CD8-positive, alpha-beta memory T cell (primary cell): ENCODE data around the gene SPACA4. TPM values are rescaled to one million over a fixed set of nuclear protein-coding genes. Genes with fewer than 3 reads are reported as not detected.

Experiments used
- CTCF ChIA-PET: fragments of 350-600 bp; sonication (Branson Sonifier 250); formaldehyde crosslinking; loops from one replicate; lab custom pipeline; 2021; ENCODE audit warnings: antibody characterized with exemption; lab: Charles Lee
- POLR2A ChIA-PET: fragments of 350-600 bp; sonication (Branson Sonifier 250); formaldehyde crosslinking; loops from one replicate; lab custom pipeline; 2021; ENCODE audit warnings: antibody characterized with exemption; lab: Charles Lee
- DNase-seq, 5 donors: peaks; one replicate each; pipeline versions ENCODE4 v3.0.0 to v3.0.0-alpha.2; 2020 to 2022; ENCODE audit warnings: mixed read lengths in 1 of 5
- H3K27ac ChIP-seq: one replicate; pipeline ENCODE4 v1.7.0; 2013; ENCODE audit warnings: low read depth, mild to moderate bottlenecking, low read length, moderate library complexity
- H3K27me3 ChIP-seq: 2 replicates; pipeline ENCODE4 v1.7.0; 2013; ENCODE audit warnings: low read length, mild to moderate bottlenecking; ENCODE audit not compliant: insufficient read depth, poor library complexity, severe bottlenecking
- H3K36me3 ChIP-seq: 2 replicates; pipeline ENCODE4 v1.7.0; 2013; ENCODE audit warnings: mild to moderate bottlenecking, low read length, moderate library complexity; ENCODE audit not compliant: insufficient read depth
- H3K4me1 ChIP-seq: 2 replicates; pipeline ENCODE4 v1.7.0; 2013; ENCODE audit warnings: mild to moderate bottlenecking, low read length, moderate library complexity; ENCODE audit not compliant: insufficient read depth
- H3K4me3 ChIP-seq: 2 replicates; pipeline ENCODE4 v1.7.0; 2013; ENCODE audit warnings: mild to moderate bottlenecking, low read length
- H3K9me3 ChIP-seq: 2 replicates; pipeline ENCODE4 v1.7.0; 2013; ENCODE audit warnings: mild to moderate bottlenecking, low read length
- H3K27ac Mint-ChIP-seq, 8 donors: one replicate each; pipeline ENCODE4 v1.8.0; 2020 to 2021; ENCODE audit warnings: mixed read lengths in 8 of 8, mild to moderate bottlenecking in 6 of 8, inconsistent platforms in 3 of 8, moderate library complexity in 3 of 8
- H3K27me3 Mint-ChIP-seq, 2 donors: one replicate each; pipeline ENCODE4 v1.8.0; 2020 to 2021; ENCODE audit warnings: mixed read lengths in 2 of 2, mild to moderate bottlenecking in 1 of 2, moderate library complexity in 1 of 2
- H3K36me3 Mint-ChIP-seq, 3 donors: one replicate each; pipeline ENCODE4 v1.8.0; 2020 to 2021; ENCODE audit warnings: mixed read lengths in 3 of 3, inconsistent platforms in 1 of 3, mild to moderate bottlenecking in 1 of 3
- H3K4me1 Mint-ChIP-seq, 3 donors: one replicate each; pipeline ENCODE4 v1.8.0; 2020 to 2021; ENCODE audit warnings: mixed read lengths in 3 of 3, inconsistent platforms in 1 of 3, mild to moderate bottlenecking in 1 of 3
- H3K4me3 Mint-ChIP-seq, 7 donors: one replicate each; pipeline ENCODE4 v1.8.0; 2020 to 2021; ENCODE audit warnings: mixed read lengths in 7 of 7, mild to moderate bottlenecking in 6 of 7, moderate library complexity in 4 of 7, inconsistent platforms in 2 of 7
- H3K9me3 Mint-ChIP-seq, 5 donors: one replicate each; pipeline ENCODE4 v1.8.0; 2020 to 2022; ENCODE audit warnings: mixed read lengths in 5 of 5, mild to moderate bottlenecking in 3 of 5, moderate library complexity in 2 of 5, inconsistent platforms in 1 of 5
- polyA plus RNA-seq: library from polyadenylated mRNA; unstranded; fragments of 300-500 nt; fragmentation: Illumina TruSeq; gene quantifications from one replicate; pipeline ENCODE4 v1.2.3, GENCODE V29; 2021
- total RNA-seq, 2 experiments: library from RNA; stranded (reverse); gene quantifications; one replicate each; pipeline ENCODE4 v1.2.3, GENCODE V29; 2021

SPACA4 gene
- total and polyA plus RNA-seq, 3 experiments from 2014 or later = not detected

- H3K4me3 Mint-ChIP-seq = peak overlapping the region; percentile 18 to 92 (median 80)
- H3K27me3 Mint-ChIP-seq = peaks cover 0 to 3% of the 10 kb centered on the region in 2 donors
- ChIA-PET POLR2A (interaction anchor here (0.5 to 2.7 kb wide), 9 partner anchors 8 to 453 kb away, joined by 3 to 14 read pairs (median 4); partner anchors contain the start of genes CA11, DBP and FAM83E), CTCF (interaction anchor here (1.0 to 1.9 kb wide), 2 partner anchors 10 to 118 kb away, joined by 3 to 9 read pairs; no protein-coding TSS in a partner anchor)
- Histone ChIP-seq H3K4me1 (peaks cover 20% of the 10 kb centered on the region), H3K9me3 (no peaks in the 10 kb centered on the region), H3K27me3 (no peaks in the 10 kb centered on the region), H3K36me3 (no peaks in the 10 kb centered on the region), H3K4me3 (peak overlapping the region; percentile 25), H3K27ac (peak overlapping the region; percentile 48)
- peaks cover 42 to 56% (median 54%) of the 10 kb centered on the region in 3 donors for H3K4me1 Mint-ChIP-seq
- H3K27ac Mint-ChIP-seq = peak overlapping the region; percentile 82 to 97 (median 94)
- DNase-seq = no peak
- peaks cover 0 to 2% (median 0%) of the 10 kb centered on the region in 5 donors for H3K9me3 Mint-ChIP-seq
- H3K36me3 Mint-ChIP-seq = peaks cover 0 to 39% (median 7%) of the 10 kb centered on the region in 3 donors
Observed at GRCh38 chr19:48623556-48624066, 17.1 kb downstream of the SPACA4 start.

GRCh38 chr19:48624067-48624594 lies 17.6 kb downstream of the SPACA4 start:
- Mint-ChIP-seq H3K36me3 (peaks cover 0 to 36% (median 7%) of the 10 kb centered on the region in 3 donors), H3K9me3 (peaks cover 0 to 2% (median 0%) of the 10 kb centered on the region in 5 donors), H3K4me1 (peaks cover 41 to 53% (median 49%) of the 10 kb centered on the region in 3 donors)

GRCh38 chr19:48624791-48625723 lies 18.5 kb downstream of the SPACA4 start:
- H3K27ac Mint-ChIP-seq = peak overlapping the region; percentile 70 to 97 (median 86)
- Histone ChIP-seq H3K4me3 (no peak overlapping the region), H3K36me3 (peaks cover 6% of the 10 kb centered on the region), H3K27me3 (no peaks in the 10 kb centered on the region), H3K9me3 (no peaks in the 10 kb centered on the region), H3K4me1 (peaks cover 13% of the 10 kb centered on the region), H3K27ac (peak overlapping the region; percentile 54)
- H3K36me3 Mint-ChIP-seq = peaks cover 0 to 33% (median 7%) of the 10 kb centered on the region in 3 donors
- no peak for DNase-seq
- H3K9me3 Mint-ChIP-seq = no peaks in the 10 kb centered on the region
- H3K4me3 Mint-ChIP-seq = peak overlapping the region in 6 of 7 donors; percentile 23 to 88 (median 58)
- ChIA-PET CTCF (no interaction called here), POLR2A (no interaction called here)
- peaks cover 34 to 44% (median 41%) of the 10 kb centered on the region in 3 donors for H3K4me1 Mint-ChIP-seq
- no peaks in the 10 kb centered on the region for H3K27me3 Mint-ChIP-seq

More at GRCh38 chr19:48624067-48624594, 17.6 kb downstream of the SPACA4 start:
- Histone ChIP-seq H3K9me3 (no peaks in the 10 kb centered on the region), H3K27me3 (no peaks in the 10 kb centered on the region), H3K4me1 (peaks cover 20% of the 10 kb centered on the region), H3K27ac (peak overlapping the region; percentile 54), H3K4me3 (peak overlapping the region; percentile 37), H3K36me3 (no peaks in the 10 kb centered on the region)
- peaks cover 0 to 2% of the 10 kb centered on the region in 2 donors for H3K27me3 Mint-ChIP-seq
- peak; percentile 88 to 94 (median 92) for DNase-seq
- H3K27ac Mint-ChIP-seq = peak overlapping the region; percentile 82 to 97 (median 94)
- peak overlapping the region; percentile 55 to 92 (median 80) for H3K4me3 Mint-ChIP-seq
- ChIA-PET POLR2A (interaction anchor here (0.5 to 2.7 kb wide), 8 partner anchors 8 to 257 kb away, joined by 3 to 14 read pairs (median 4); partner anchors contain the start of genes CA11, DBP and FAM83E), CTCF (interaction anchor here (1.0 to 1.9 kb wide), 2 partner anchors 10 to 119 kb away, joined by 3 to 9 read pairs; no protein-coding TSS in a partner anchor)

- H3K27me3 Mint-ChIP-seq = no peaks in the 10 kb centered on the region
- no peak for DNase-seq
- peaks cover 10% of the 10 kb centered on the region for H3K4me1 ChIP-seq
- H3K27ac Mint-ChIP-seq = no peak overlapping the region
- peaks cover 31 to 44% (median 38%) of the 10 kb centered on the region in 3 donors for H3K4me1 Mint-ChIP-seq
- peaks cover 0 to 40% (median 7%) of the 10 kb centered on the region in 3 donors for H3K36me3 Mint-ChIP-seq
- no peaks in the 10 kb centered on the region for H3K27me3 ChIP-seq
- no peaks in the 10 kb centered on the region for H3K9me3 Mint-ChIP-seq
- POLR2A ChIA-PET = interaction anchor here (0.6 kb wide), 1 partner anchor 14 kb away, joined by 3 read pairs; no protein-coding TSS in a partner anchor
- H3K4me3 Mint-ChIP-seq = no peak overlapping the region
- CTCF ChIA-PET = no interaction called here
- peaks cover 8% of the 10 kb centered on the region for H3K36me3 ChIP-seq
- H3K9me3 ChIP-seq = no peaks in the 10 kb centered on the region
- no peak overlapping the region for H3K27ac ChIP-seq
- no peak overlapping the region for H3K4me3 ChIP-seq
Observed at GRCh38 chr19:48625891-48626327, 19.4 kb downstream of the SPACA4 start.

- POLR2A ChIA-PET = interaction anchor here (1.4 kb wide), 1 partner anchor 9 kb away, joined by 7 read pairs; the partner anchor contains the start of gene RPL18
- no peaks in the 10 kb centered on the region for H3K27me3 Mint-ChIP-seq
Observed at GRCh38 chr19:48627201-48627864, 20.8 kb downstream of the SPACA4 start.

GRCh38 chr19:48627865-48628314 lies 21.3 kb downstream of the SPACA4 start:
- H3K36me3 ChIP-seq = peaks cover 24% of the 10 kb centered on the region
- peaks cover 27 to 51% (median 27%) of the 10 kb centered on the region in 3 donors for H3K4me1 Mint-ChIP-seq

More at GRCh38 chr19:48627201-48627864, 20.8 kb downstream of the SPACA4 start:
- peaks cover 25 to 48% (median 30%) of the 10 kb centered on the region in 3 donors for H3K4me1 Mint-ChIP-seq
- no peaks in the 10 kb centered on the region for H3K9me3 Mint-ChIP-seq
- Histone ChIP-seq H3K4me3 (no peak overlapping the region), H3K27ac (no peak overlapping the region), H3K36me3 (peaks cover 18% of the 10 kb centered on the region), H3K27me3 (no peaks in the 10 kb centered on the region), H3K4me1 (peaks cover 10% of the 10 kb centered on the region), H3K9me3 (no peaks in the 10 kb centered on the region)
- CTCF ChIA-PET = interaction anchor here (0.9 kb wide), 1 partner anchor 9 kb away, joined by 3 read pairs; the partner anchor contains the start of gene RPL18
- H3K36me3 Mint-ChIP-seq = peaks cover 0 to 46% (median 4%) of the 10 kb centered on the region in 3 donors
- peak in 1 of 5 donors; percentile 69 for DNase-seq
- peak overlapping the region in 4 of 7 donors; percentile 7 to 28 (median 26) for H3K4me3 Mint-ChIP-seq
- H3K27ac Mint-ChIP-seq = peak overlapping the region in 5 of 8 donors; percentile 52 to 82 (median 68)

More at GRCh38 chr19:48627865-48628314, 21.3 kb downstream of the SPACA4 start:
- no peaks in the 10 kb centered on the region for H3K9me3 ChIP-seq
- Mint-ChIP-seq H3K27me3 (no peaks in the 10 kb centered on the region), H3K9me3 (no peaks in the 10 kb centered on the region), H3K36me3 (peaks cover 0 to 50% (median 1%) of the 10 kb centered on the region in 3 donors), H3K4me3 (no peak overlapping the region), H3K27ac (peak overlapping the region in 2 of 8 donors; percentile 36 to 55)
- peaks cover 15% of the 10 kb centered on the region for H3K4me1 ChIP-seq
- ChIA-PET CTCF (interaction anchor here (0.9 kb wide), 1 partner anchor 9 kb away, joined by 3 read pairs; the partner anchor contains the start of gene RPL18), POLR2A (interaction anchor here (0.6 to 1.4 kb wide), 2 partner anchors 9 to 17 kb away, joined by 5 to 7 read pairs; partner anchors contain the start of gene RPL18)
- H3K27me3 ChIP-seq = no peaks in the 10 kb centered on the region
- H3K4me3 ChIP-seq = no peak overlapping the region
- DNase-seq = no peak
- no peak overlapping the region for H3K27ac ChIP-seq
